Measurements from ENCODE around the gene RNF115. TPM values are rescaled to one million over a fixed set of nuclear protein-coding genes. Genes with fewer than 3 reads are reported as not detected.
"Not testable (repeated sequence)": the region's sequence is repeated elsewhere in the genome, so short reads cannot be mapped to it uniquely, and the experiment has no call there.

The RNF115 gene
- total RNA-seq, 1 donor: 16.4 TPM

DNA sequence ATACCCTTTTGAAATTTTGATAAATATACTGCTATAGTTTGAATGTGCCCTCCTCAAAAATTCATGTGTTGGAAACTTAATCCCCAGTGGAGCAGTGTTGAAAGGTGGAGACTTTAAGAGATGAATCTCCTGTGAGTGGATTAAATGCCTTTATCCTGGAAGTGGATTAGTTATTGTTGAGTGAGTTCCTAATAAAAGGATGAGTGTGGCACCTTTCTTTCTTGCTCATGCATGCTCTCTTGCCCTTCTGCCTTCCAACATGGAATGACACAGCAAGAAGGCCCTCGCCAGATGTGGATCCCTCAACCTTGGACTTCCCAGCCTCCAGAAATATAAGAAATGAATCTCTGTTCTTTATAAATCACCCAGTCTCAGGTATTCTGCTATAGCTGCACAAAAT is 52.8 kb downstream of the RNF115 start:
- Histone ChIP-seq H3K4me1 (ENCODE audit: insufficient read depth, low read length) (no peaks in the 10 kb centered on the region), H3K9me3 (ENCODE audit: low read depth, low read length) (no peaks in the 10 kb centered on the region), H3K4me3 (ENCODE audit: low read length) (no peak overlapping the region), H3K27me3 (ENCODE audit: insufficient read depth, low read length) (no peaks in the 10 kb centered on the region)

DNA sequence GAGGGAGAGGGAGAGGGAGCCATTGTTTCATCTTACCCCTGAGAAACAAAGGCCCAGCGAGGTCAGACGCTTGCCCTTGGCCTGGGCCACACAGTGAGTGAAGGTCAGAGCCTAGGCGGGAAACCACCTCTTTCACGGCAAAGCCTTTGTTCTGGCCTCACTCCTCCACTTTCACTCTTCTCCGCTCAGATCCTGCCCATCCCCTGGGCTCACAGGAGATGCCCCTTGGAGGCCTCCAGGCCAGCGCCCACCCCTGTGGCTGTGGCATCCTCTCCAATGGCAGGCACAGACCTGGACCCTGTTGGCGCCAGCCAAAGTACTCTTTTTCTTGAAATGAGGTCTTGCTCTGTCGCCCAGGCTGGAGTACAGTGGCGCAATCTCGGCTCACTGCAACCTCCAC is 55.9 kb downstream of the RNF115 start:
- not testable (repeated sequence) for H3K27me3 ChIP-seq (ENCODE audit: insufficient read depth, low read length); H3K9me3 ChIP-seq (ENCODE audit: low read depth, low read length)

DNA sequence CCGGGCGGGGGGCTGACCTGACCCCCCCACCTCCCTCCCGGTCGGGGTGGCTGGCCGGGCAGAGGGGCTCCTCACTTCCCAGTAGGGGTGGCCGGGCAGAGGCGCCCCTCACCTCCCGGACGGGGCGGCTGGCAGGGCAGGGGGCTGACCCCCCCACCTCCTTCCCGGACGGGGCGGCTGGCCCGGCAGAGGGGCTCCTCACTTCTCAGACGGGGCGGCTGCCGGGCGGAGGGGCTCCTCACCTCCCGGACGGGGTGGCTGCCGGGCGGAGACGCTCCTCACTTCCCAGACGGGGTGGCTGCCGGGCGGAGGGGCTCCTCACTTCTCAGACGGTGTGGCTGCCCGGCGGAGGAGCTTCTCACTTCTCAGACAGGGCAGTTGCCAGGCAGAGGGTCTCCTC is 57.0 kb downstream of the RNF115 start:
- H3K4me1 ChIP-seq (ENCODE audit: insufficient read depth, low read length); H3K9me3 ChIP-seq (ENCODE audit: low read depth, low read length); H3K27me3 ChIP-seq (ENCODE audit: insufficient read depth, low read length); H3K4me3 ChIP-seq (ENCODE audit: low read length): not testable (repeated sequence)

More for the DNA sequence above, 55.9 kb downstream of the RNF115 start:
- not testable (repeated sequence) for H3K4me1 ChIP-seq (ENCODE audit: insufficient read depth, low read length); H3K4me3 ChIP-seq (ENCODE audit: low read length)

DNA sequence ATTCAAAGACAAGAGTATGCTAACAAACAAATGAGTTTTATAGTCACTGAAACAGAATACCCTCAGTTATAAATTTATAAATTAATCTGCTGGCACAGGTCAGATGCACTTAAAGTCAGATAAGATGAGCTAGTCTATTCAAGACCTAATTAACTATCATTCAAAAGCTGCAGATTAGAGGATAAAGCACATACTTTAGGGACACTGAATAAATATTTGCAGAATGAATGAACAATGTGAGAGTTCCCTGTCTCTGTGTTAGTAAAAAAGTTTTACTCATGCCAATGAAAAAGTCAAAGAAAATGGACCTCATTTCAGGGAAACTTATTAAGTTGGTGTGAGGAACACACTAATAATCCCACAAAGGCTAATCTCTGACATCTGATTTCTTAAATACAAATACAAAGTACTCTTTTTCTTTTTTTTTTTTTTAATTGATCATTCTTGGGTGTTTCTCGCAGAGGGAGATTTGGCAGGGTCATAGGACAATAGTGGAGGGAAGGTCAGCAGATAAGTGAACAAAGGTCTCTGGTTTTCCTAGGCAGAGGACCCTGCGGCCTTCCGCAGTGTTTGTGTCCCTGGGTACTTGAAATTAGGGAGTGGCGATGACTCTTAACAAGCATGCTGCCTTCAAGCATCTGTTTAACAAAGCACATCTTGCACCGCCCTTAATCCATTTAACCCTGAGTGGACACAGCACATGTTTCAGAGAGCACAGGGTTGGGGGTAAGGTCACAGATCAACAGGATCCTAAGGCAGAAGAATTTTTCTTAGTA is 58.1 kb downstream of the RNF115 start:
- not testable (repeated sequence) for H3K4me3 ChIP-seq (ENCODE audit: low read length); H3K4me1 ChIP-seq (ENCODE audit: insufficient read depth, low read length); H3K9me3 ChIP-seq (ENCODE audit: low read depth, low read length); H3K27me3 ChIP-seq (ENCODE audit: insufficient read depth, low read length)

DNA sequence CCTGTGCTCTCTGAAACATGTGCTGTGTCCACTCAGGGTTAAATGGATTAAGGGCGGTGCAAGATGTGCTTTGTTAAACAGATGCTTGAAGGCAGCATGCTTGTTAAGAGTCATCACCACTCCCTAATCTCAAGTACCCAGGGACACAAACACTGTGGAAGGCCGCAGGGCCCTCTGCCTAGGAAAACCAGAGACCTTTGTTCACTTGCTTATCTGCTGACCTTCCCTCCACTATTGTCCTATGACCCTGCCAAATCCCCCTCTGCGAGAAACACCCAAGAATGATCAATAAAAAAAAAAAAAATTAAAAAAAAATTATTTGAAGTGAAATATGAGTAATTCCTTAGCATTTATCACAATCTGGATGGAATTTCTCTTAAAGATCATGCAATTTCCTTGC is 58.8 kb downstream of the RNF115 start:
- not testable (repeated sequence) for H3K27me3 ChIP-seq (ENCODE audit: insufficient read depth, low read length); H3K4me1 ChIP-seq (ENCODE audit: insufficient read depth, low read length); H3K4me3 ChIP-seq (ENCODE audit: low read length); H3K9me3 ChIP-seq (ENCODE audit: low read depth, low read length)

DNA sequence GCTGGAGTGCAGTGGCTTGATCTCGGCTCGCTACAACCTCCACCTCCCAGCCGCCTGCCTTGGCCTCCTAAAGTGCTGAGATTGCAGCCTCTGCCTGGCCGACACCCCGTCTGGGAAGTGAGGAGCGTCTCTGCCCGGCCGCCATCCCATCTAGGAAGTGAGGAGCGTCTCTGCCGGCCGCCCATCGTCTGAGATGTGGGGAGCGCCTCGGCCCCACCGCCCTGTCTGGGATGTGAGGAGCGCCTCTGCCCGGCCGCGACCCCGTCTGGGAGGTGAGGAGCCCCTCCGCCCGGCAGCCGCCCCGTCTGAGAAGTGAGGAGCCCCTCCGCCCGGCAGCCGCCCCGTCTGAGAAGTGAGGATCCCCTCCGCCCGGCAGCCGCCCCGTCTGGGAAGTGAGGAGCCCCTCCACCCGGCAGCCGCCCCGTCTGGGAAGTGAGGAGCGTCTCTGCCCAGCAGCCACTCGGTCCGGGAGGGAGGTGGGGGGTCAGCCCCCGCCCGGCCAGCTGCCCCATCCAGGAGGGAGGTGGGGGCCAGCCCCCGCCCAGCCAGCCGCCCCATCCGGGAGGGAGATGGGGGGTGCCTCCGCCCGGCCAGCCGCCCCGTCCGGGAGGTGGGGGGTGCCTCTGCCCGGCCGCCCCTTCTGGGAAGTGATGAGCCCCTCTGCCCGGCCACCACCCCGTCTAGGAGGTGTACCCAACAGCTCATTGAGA is 59.5 kb downstream of the RNF115 start:
- H3K27me3 ChIP-seq (ENCODE audit: insufficient read depth, low read length); H3K4me1 ChIP-seq (ENCODE audit: insufficient read depth, low read length); H3K9me3 ChIP-seq (ENCODE audit: low read depth, low read length): not testable (repeated sequence)

DNA sequence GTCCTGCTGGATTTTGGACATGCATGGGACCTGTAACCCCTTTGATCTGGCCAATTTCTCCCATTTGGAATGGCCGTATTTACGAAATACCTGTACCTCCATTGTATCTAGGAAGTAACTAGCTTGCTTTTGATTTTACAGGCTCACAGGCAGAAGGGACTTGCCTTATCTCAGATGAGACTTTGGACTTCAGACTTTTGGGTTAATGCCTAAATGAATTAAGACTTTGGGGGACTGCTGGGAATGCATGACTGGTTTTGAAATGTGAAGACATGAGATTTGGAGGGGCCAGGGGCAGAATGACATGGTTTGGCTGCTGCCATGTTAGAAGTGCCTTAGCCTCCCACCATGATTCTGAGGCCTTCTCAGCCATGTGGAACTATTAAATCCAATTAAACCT is 61.9 kb downstream of the RNF115 start:
- H3K9me3 ChIP-seq (ENCODE audit: low read depth, low read length); H3K27me3 ChIP-seq (ENCODE audit: insufficient read depth, low read length); H3K4me1 ChIP-seq (ENCODE audit: insufficient read depth, low read length); H3K4me3 ChIP-seq (ENCODE audit: low read length): not testable (repeated sequence)

More for the DNA sequence above, 59.5 kb downstream of the RNF115 start:
- H3K4me3 ChIP-seq (ENCODE audit: low read length): not testable (repeated sequence)

DNA sequence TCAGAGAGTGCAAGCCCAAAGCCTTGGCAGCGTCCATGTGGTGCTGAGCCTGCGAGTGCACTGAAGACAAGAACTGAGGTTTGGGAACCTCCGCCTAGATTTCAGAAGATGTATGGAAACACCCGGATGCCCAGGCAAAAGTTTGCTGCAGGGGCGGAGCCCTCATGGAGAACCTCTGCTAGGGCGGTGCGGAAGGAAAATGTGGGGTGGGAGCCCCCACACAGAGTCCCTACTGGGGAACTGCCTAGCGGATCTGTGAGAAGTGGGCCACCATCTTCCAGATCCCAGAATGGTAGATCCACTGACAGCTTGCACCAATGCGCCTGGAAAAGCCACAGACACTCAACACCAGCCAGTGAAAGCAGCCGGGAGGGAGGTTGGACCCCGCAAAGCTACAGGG is 62.4 kb downstream of the RNF115 start:
- not testable (repeated sequence) for H3K27me3 ChIP-seq (ENCODE audit: insufficient read depth, low read length); H3K9me3 ChIP-seq (ENCODE audit: low read depth, low read length); H3K4me3 ChIP-seq (ENCODE audit: low read length); H3K4me1 ChIP-seq (ENCODE audit: insufficient read depth, low read length)

DNA sequence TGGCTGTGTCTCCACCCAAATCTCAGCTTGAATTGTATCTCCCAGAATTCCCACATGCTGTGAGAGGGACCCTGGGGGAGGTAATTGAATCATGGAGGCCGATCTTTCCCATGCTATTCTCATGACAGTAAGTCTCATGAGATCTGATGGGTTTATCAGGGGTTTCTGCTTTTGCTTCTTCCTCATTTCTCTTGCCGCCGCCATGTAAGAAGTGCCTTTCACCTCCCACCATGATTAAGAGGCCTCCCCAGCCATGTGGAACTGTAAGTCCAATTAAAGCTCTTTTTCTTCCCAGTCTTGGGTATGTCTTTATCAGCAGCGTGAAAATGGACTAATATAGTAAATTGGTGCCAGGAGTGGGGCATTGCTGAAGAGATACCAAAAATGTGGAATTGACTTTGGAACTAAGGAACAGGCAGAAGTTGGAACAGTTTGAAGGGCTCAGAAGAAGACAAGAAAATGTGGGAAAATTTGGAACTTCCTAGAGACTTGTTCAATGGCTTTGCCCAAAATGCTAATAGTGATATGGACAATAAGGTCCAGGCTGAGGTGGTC is 63.4 kb downstream of the RNF115 start:
- not testable (repeated sequence) for H3K27me3 ChIP-seq (ENCODE audit: insufficient read depth, low read length); H3K9me3 ChIP-seq (ENCODE audit: low read depth, low read length); H3K4me1 ChIP-seq (ENCODE audit: insufficient read depth, low read length); H3K4me3 ChIP-seq (ENCODE audit: low read length)

DNA sequence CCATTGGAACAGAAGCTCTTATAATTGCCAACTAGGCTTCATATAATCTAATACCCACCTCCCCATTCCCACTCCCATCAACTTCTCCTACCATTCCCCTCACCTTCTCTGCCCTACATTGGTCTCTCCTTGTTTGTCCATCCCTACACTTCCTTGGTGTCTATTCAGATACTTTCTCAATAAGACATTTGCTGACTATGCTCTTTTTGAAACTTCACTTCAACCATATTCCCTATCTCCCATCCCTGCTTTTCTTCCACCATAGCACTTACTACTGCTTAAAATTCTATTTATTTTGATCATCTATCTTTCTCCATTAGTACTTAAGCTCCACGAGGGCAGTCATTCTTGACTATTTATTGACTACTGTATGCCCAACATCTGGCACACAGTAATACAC is 64.2 kb downstream of the RNF115 start:
- Histone ChIP-seq H3K4me1 (ENCODE audit: insufficient read depth, low read length) (no peaks in the 10 kb centered on the region), H3K4me3 (ENCODE audit: low read length) (no peak overlapping the region), H3K27me3 (ENCODE audit: insufficient read depth, low read length) (no peaks in the 10 kb centered on the region), H3K9me3 (ENCODE audit: low read depth, low read length) (no peaks in the 10 kb centered on the region)

DNA sequence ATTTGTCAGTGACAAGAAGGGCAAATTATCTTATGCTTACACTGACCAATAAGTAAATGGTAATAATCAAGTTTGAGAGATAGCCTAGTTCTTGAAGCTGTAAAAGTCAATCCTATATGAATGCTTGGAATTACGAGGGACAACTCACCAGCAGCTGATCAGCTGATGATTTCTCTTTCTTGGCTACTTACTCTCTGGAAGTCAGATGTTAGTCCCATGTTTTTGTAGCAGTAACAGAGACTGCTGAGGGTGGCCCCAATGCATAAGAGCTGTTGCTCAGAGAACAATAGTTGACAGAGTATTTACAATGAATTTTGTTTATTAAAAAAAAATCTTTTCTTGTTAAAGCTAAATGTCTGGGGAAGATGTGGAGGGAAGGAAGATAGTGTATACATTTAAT is 65.3 kb downstream of the RNF115 start:
- H3K27me3 ChIP-seq (ENCODE audit: insufficient read depth, low read length): no peaks in the 10 kb centered on the region
- H3K9me3 ChIP-seq (ENCODE audit: low read depth, low read length): no peaks in the 10 kb centered on the region
- H3K4me1 ChIP-seq (ENCODE audit: insufficient read depth, low read length): no peaks in the 10 kb centered on the region
- no peak overlapping the region for H3K4me3 ChIP-seq (ENCODE audit: low read length)

DNA sequence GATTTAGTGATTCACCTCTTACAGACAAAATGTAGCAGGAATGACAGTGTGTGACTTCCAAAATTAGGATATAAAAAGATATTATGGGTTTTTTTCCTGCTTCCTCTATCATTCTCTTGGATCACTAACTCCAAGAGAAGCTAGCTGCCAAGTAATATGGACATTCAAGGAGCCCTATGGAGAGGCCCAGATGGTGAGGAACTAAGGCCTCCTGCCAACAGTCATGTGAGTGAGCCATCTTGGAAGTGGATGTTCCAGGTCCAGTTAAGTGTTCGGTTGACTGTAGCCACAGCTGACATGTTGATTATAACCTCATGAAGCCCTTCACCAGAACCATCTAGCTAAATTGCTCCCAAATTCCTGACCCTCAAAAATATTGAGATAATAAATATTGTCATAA is 65.8 kb downstream of the RNF115 start:
- H3K9me3 ChIP-seq (ENCODE audit: low read depth, low read length): no peaks in the 10 kb centered on the region
- H3K27me3 ChIP-seq (ENCODE audit: insufficient read depth, low read length): no peaks in the 10 kb centered on the region
- H3K4me1 ChIP-seq (ENCODE audit: insufficient read depth, low read length): no peaks in the 10 kb centered on the region

DNA sequence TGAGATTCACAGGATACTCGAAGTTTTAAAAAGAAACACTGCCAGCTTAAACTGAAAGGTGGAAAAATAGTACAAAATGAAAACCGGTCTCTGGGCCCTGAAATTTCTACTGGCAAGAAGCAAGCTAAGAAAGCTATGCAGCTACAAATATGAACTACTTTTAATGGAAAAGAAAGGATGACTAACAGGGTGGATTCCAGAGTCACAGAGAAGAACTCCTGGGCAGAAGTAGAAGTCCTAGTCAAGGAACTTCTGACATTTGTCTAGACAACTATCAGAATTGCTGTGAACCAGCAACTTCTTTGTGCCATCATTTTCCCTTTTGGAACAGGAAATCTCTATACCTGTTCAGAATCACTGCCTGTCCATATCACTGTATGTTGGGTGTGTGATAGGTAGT is 66.5 kb downstream of the RNF115 start:
- Histone ChIP-seq H3K4me1 (ENCODE audit: insufficient read depth, low read length) (no peaks in the 10 kb centered on the region), H3K9me3 (ENCODE audit: low read depth, low read length) (no peaks in the 10 kb centered on the region), H3K27me3 (ENCODE audit: insufficient read depth, low read length) (no peaks in the 10 kb centered on the region), H3K4me3 (ENCODE audit: low read length) (no peak overlapping the region)

More for the DNA sequence above, 65.8 kb downstream of the RNF115 start:
- no peak overlapping the region for H3K4me3 ChIP-seq (ENCODE audit: low read length)

DNA sequence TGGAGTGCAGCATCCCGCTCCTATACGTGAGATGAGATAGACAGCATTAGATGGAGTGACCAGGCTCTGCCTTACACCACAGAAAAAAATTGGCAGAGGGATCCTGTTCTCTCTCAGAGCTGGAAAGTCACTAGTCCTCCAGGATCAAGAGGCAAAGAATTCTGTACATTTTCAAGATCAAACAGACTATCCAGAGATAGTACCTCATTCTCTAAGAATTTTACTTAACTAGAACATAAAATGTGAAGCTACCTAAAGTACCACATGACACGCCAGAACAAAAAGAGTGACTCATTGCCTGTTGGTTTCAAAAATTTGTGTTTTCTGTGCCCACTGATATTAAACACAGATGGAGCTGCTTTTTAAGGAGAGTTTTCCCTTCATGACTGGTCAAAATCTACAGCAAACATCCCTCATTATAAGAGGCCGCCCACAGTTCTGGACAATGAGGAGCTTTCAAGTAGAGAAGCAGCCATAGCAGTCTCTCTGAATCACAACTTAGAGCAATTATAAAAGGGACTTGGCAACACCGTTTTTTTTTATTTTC is 72.3 kb downstream of the RNF115 start:
- Histone ChIP-seq H3K27me3 (ENCODE audit: insufficient read depth, low read length) (no peaks in the 10 kb centered on the region), H3K9me3 (ENCODE audit: low read depth, low read length) (no peaks in the 10 kb centered on the region), H3K4me1 (ENCODE audit: insufficient read depth, low read length) (peaks cover 10% of the 10 kb centered on the region), H3K4me3 (ENCODE audit: low read length) (no peak overlapping the region)

DNA sequence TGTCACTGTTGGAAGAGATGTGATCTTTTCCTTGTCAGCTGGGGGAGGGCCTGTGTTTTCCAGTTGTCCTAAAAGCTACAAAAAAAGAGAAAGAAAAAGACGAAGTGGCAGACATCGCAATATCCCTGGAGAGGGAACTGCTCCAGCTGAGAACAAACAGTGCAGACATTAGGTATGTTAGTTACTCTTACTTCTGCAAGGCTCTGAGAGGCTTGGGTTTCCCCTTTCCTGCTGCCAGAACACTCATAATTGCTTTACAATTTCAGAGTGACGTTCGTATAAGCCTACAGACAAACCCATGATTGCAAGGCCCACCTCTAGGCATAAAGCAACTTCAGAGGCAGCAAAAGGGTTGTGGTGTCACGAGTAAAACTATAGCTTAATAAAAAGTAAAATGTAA is 73.5 kb downstream of the RNF115 start:
- Histone ChIP-seq H3K4me1 (ENCODE audit: insufficient read depth, low read length) (peaks cover 10% of the 10 kb centered on the region), H3K9me3 (ENCODE audit: low read depth, low read length) (no peaks in the 10 kb centered on the region), H3K27me3 (ENCODE audit: insufficient read depth, low read length) (no peaks in the 10 kb centered on the region), H3K4me3 (ENCODE audit: low read length) (no peak overlapping the region)

Measured in mononuclear cell (primary cell).